Effector memory CD8-positive, alpha-beta T cell (primary cell): ENCODE data around the gene PRDM10.

Experiments
- ATAC-seq: fragments of 150-1000 bp; cut with Tn5 transposase; replicated peaks from 2 replicates; pipeline ENCODE4 v1.10.0; 2021; ENCODE audit warnings: mild to moderate bottlenecking, moderate library complexity
- DNase-seq, 3 experiments: peaks; one replicate each; pipeline ENCODE4 v3.0.0; 2021
- H3K27ac Mint-ChIP-seq, 2 donors: one replicate each; pipeline ENCODE4 v1.8.0; 2022; ENCODE audit warnings: mild to moderate bottlenecking in 2 of 2, mixed read lengths in 2 of 2, moderate library complexity in 2 of 2
- H3K27me3 Mint-ChIP-seq, 2 donors: one replicate each; pipeline ENCODE4 v1.8.0; 2022; ENCODE audit warnings: mixed read lengths in 2 of 2
- H3K36me3 Mint-ChIP-seq: one replicate; pipeline ENCODE4 v1.8.0; 2022; ENCODE audit warnings: mild to moderate bottlenecking, moderate library complexity, mixed read lengths; ENCODE audit not compliant: insufficient read depth
- H3K4me1 Mint-ChIP-seq, 2 donors: one replicate each; pipeline ENCODE4 v1.8.0; 2022; ENCODE audit warnings: low read depth in 2 of 2, mixed read lengths in 2 of 2
- H3K4me3 Mint-ChIP-seq, 2 donors: one replicate each; pipeline ENCODE4 v1.8.0; 2022; ENCODE audit warnings: mild to moderate bottlenecking in 2 of 2, mixed read lengths in 2 of 2, moderate library complexity in 2 of 2
- H3K9me3 Mint-ChIP-seq, 2 donors: one replicate each; pipeline ENCODE4 v1.8.0; 2022; ENCODE audit warnings: mixed read lengths in 2 of 2

PRDM10 gene

GRCh38 chr11:129918361-129918760 lies 84.3 kb downstream of the PRDM10 start:
- Mint-ChIP-seq H3K27ac (peak overlapping the region in 1 of 2 donors; percentile 11), H3K4me3 (no peak overlapping the region), H3K4me1 (peaks cover under 1 to 2% of the 10 kb centered on the region in 2 donors), H3K9me3 (no peaks in the 10 kb centered on the region), H3K27me3 (no peaks in the 10 kb centered on the region), H3K36me3 (peaks cover 19% of the 10 kb centered on the region)
- DNase-seq (no peak), ATAC-seq (no peak)

GRCh38 chr11:129917231-129917630 lies 85.4 kb downstream of the PRDM10 start:
- no peak overlapping the region for H3K4me3 Mint-ChIP-seq
- ATAC-seq: no peak

GRCh38 chr11:129911298-129911697 lies 91.3 kb downstream of the PRDM10 start:
- Mint-ChIP-seq H3K27ac (no peak overlapping the region), H3K27me3 (no peaks in the 10 kb centered on the region), H3K4me1 (no peaks in the 10 kb centered on the region), H3K36me3 (peaks cover 21% of the 10 kb centered on the region), H3K4me3 (no peak overlapping the region), H3K9me3 (no peaks in the 10 kb centered on the region)
- DNase-seq (no peak), ATAC-seq (no peak)

More at GRCh38 chr11:129917231-129917630, 85.4 kb downstream of the PRDM10 start:
- Mint-ChIP-seq H3K27ac (no peak overlapping the region), H3K27me3 (no peaks in the 10 kb centered on the region), H3K9me3 (no peaks in the 10 kb centered on the region), H3K36me3 (peaks cover 18% of the 10 kb centered on the region), H3K4me1 (no peaks in the 10 kb centered on the region)
- no peak for DNase-seq

GRCh38 chr11:129910360-129910759 lies 92.3 kb downstream of the PRDM10 start:
- no peaks in the 10 kb centered on the region for H3K4me1 Mint-ChIP-seq
- H3K36me3 Mint-ChIP-seq: peaks cover 21% of the 10 kb centered on the region
- no peak overlapping the region for H3K27ac Mint-ChIP-seq
- H3K4me3 Mint-ChIP-seq: no peak overlapping the region
- no peak for ATAC-seq
- DNase-seq: no peak
- no peaks in the 10 kb centered on the region for H3K9me3 Mint-ChIP-seq
- H3K27me3 Mint-ChIP-seq: no peaks in the 10 kb centered on the region

GRCh38 chr11:129905402-129905801 lies 97.2 kb downstream of the PRDM10 start:
- peaks cover 31% of the 10 kb centered on the region for H3K36me3 Mint-ChIP-seq

GRCh38 chr11:129896062-129896461 lies 106.6 kb downstream of the PRDM10 start:
- Mint-ChIP-seq H3K27ac (peak overlapping the region; percentile 78 to 94), H3K27me3 (no peaks in the 10 kb centered on the region)
- no peak for ATAC-seq

More at GRCh38 chr11:129905402-129905801, 97.2 kb downstream of the PRDM10 start:
- Mint-ChIP-seq H3K9me3 (no peaks in the 10 kb centered on the region), H3K27ac (no peak overlapping the region), H3K4me3 (no peak overlapping the region), H3K4me1 (no peaks in the 10 kb centered on the region), H3K27me3 (no peaks in the 10 kb centered on the region)
- DNase-seq (no peak), ATAC-seq (no peak)

GRCh38 chr11:129895126-129896041 lies 107.3 kb downstream of the PRDM10 start, which contains the start of gene NFRKB:
Gene NFRKB (minus strand): TSS chr11:129895578. CDS start chr11:129892849, 2,729 bp downstream.
- DNase-seq (peak; percentile 72 to 85 (median 83)), ATAC-seq (peak; percentile 94)
- H3K4me1 Mint-ChIP-seq: peaks cover 14 to 31% of the 10 kb centered on the region in 2 donors
- peak within 1 kb of the TSS; percentile 92 to 95 for H3K4me3 Mint-ChIP-seq
- H3K9me3 Mint-ChIP-seq: no peaks in the 10 kb centered on the region
- peak within 1 kb of the TSS; percentile 78 to 94 for H3K27ac Mint-ChIP-seq
- H3K27me3 Mint-ChIP-seq: no peaks in the 10 kb centered on the region
- peaks cover 24% of the 10 kb centered on the region for H3K36me3 Mint-ChIP-seq

More at GRCh38 chr11:129896062-129896461, 106.6 kb downstream of the PRDM10 start:
- DNase-seq: no peak
- Mint-ChIP-seq H3K36me3 (peaks cover 27% of the 10 kb centered on the region), H3K4me3 (peak overlapping the region; percentile 92 to 95), H3K4me1 (peaks cover 14 to 31% of the 10 kb centered on the region in 2 donors), H3K9me3 (no peaks in the 10 kb centered on the region)

GRCh38 chr11:129894278-129895125 lies 108.1 kb downstream of the PRDM10 start:
- peak in 1 of 3 experiments; percentile 20 for DNase-seq
- Mint-ChIP-seq H3K27me3 (no peaks in the 10 kb centered on the region), H3K9me3 (no peaks in the 10 kb centered on the region), H3K4me1 (peaks cover 15 to 34% of the 10 kb centered on the region in 2 donors), H3K36me3 (peaks cover 19% of the 10 kb centered on the region), H3K4me3 (peak overlapping the region; percentile 92 to 95), H3K27ac (peak overlapping the region; percentile 75 to 94)
- peak; percentile 12 for ATAC-seq

- Mint-ChIP-seq H3K4me3 (no peak overlapping the region), H3K4me1 (peaks cover 9 to 22% of the 10 kb centered on the region in 2 donors), H3K9me3 (no peaks in the 10 kb centered on the region), H3K27ac (peak overlapping the region; percentile 41 to 62), H3K27me3 (no peaks in the 10 kb centered on the region), H3K36me3 (peaks cover 62% of the 10 kb centered on the region)
- ATAC-seq (peak; percentile 76), DNase-seq (no peak)
Measured at GRCh38 chr11:129888451-129888850, 114.2 kb downstream of the PRDM10 start.

- H3K4me3 Mint-ChIP-seq: no peak overlapping the region
Measured at GRCh38 chr11:129885381-129885780, 117.3 kb downstream of the PRDM10 start.

GRCh38 chr11:129884581-129884980 lies 118.1 kb downstream of the PRDM10 start:
- peaks cover 7 to 8% of the 10 kb centered on the region in 2 donors for H3K4me1 Mint-ChIP-seq

More at GRCh38 chr11:129885381-129885780, 117.3 kb downstream of the PRDM10 start:
- ATAC-seq: no peak
- H3K27ac Mint-ChIP-seq: no peak overlapping the region
- no peaks in the 10 kb centered on the region for H3K27me3 Mint-ChIP-seq
- no peaks in the 10 kb centered on the region for H3K9me3 Mint-ChIP-seq
- no peak for DNase-seq
- peaks cover 80% of the 10 kb centered on the region for H3K36me3 Mint-ChIP-seq
- peaks cover 6 to 7% of the 10 kb centered on the region in 2 donors for H3K4me1 Mint-ChIP-seq

GRCh38 chr11:129881570-129882170 lies 121.0 kb downstream of the PRDM10 start:
- peak in 2 of 3 experiments; percentile 8 to 9 for DNase-seq
- Mint-ChIP-seq H3K4me1 (peaks cover 3% of the 10 kb centered on the region in 2 donors), H3K27ac (no peak overlapping the region), H3K9me3 (no peaks in the 10 kb centered on the region), H3K27me3 (no peaks in the 10 kb centered on the region), H3K36me3 (peaks cover 87% of the 10 kb centered on the region), H3K4me3 (no peak overlapping the region)
- peak; percentile 39 for ATAC-seq

More at GRCh38 chr11:129884581-129884980, 118.1 kb downstream of the PRDM10 start:
- no peak overlapping the region for H3K4me3 Mint-ChIP-seq
- no peak for ATAC-seq
- no peaks in the 10 kb centered on the region for H3K27me3 Mint-ChIP-seq
- DNase-seq: no peak
- H3K36me3 Mint-ChIP-seq: peaks cover 83% of the 10 kb centered on the region
- H3K27ac Mint-ChIP-seq: no peak overlapping the region
- no peaks in the 10 kb centered on the region for H3K9me3 Mint-ChIP-seq

GRCh38 chr11:129880311-129880710 lies 122.3 kb downstream of the PRDM10 start:
- Mint-ChIP-seq H3K4me3 (no peak overlapping the region), H3K27ac (peak overlapping the region; percentile 19 to 33), H3K27me3 (no peaks in the 10 kb centered on the region), H3K36me3 (peaks cover 88% of the 10 kb centered on the region), H3K4me1 (peaks cover 3% of the 10 kb centered on the region in 2 donors), H3K9me3 (no peaks in the 10 kb centered on the region)
- DNase-seq (no peak), ATAC-seq (no peak)
